ENCODE measurements around the gene ACOT13. TPM values are rescaled to one million over a fixed set of nuclear protein-coding genes. Genes with fewer than 3 reads are reported as not detected.
A peak's percentile ranks its signal among the peaks of the same experiment; 100 is the strongest.
"Not testable (repeated sequence)": the region's sequence is repeated elsewhere in the genome, so short reads cannot be mapped to it uniquely, and the experiment has no call there.

ACOT13 gene
- total RNA-seq, 1 donor from 2014 or later, result 27.0 TPM

DNA sequence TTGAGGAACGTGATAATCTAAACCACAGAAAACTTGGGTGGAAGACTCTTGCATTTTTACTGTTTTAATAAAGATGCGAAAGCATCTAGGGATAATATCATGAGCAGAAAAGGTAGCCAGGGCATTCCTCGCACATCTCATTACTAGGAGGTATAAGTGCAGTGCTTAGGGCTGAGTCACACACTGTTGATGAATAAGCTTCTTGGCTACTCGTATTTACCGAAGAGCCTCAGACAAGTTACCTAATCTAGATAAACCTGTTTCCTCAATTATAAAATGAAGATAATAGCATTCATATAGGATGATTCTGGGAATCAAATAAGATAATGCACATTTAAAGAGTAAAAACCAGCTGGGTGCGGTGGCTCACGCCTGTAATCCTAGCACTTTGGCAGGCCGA lies 20.1 kb upstream of the ACOT13 start:
- Mint-ChIP-seq H3K9me3 (no peaks in the 10 kb centered on the region), H3K27ac (peak overlapping the region; percentile 72), H3K4me3 (peak overlapping the region; percentile 86), H3K4me1 (ENCODE audit: low read depth) (peaks cover 18% of the 10 kb centered on the region), H3K27me3 (ENCODE audit: insufficient read depth) (peaks cover 20% of the 10 kb centered on the region), H3K36me3 (ENCODE audit: low read depth) (peaks cover 2% of the 10 kb centered on the region)
- DNase-seq (ENCODE audit: low spot score), result no peak
- intact Hi-C loops (cut with micrococcal nuclease), result loop anchor here (1.0 to 5.0 kb wide), 4 partner anchors 20 to 131 kb away; partner anchors contain the start of gene TDP2

DNA sequence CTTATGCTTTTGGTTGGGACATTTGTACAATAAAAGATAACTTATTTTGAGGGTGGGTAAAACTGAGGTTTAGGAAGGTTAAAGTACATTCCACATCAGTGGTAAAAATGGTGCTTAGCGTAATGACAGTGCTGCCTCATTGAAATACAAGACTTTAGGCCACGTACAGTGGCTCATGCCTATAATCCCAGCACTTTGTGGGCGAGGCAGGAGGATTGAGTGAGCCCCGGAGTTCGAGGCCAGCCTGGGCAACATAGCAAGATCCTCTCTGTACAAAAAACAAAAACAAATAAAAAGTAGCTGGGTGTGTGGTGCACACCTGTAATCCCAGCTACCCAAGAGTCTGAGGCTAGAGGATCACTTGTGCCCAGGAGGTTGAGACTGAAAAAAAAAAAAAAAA lies 18.6 kb upstream of the ACOT13 start:
- intact Hi-C loops (cut with micrococcal nuclease), result loop anchor here (5.0 kb wide), 2 partner anchors 74 to 129 kb away; no protein-coding TSS in a partner anchor
- peaks cover 18% of the 10 kb centered on the region for H3K4me1 Mint-ChIP-seq (ENCODE audit: low read depth)
- DNase-seq (ENCODE audit: low spot score), result no peak
- no peak overlapping the region for H3K4me3 Mint-ChIP-seq
- H3K9me3 Mint-ChIP-seq, result no peaks in the 10 kb centered on the region
- H3K27me3 Mint-ChIP-seq (ENCODE audit: insufficient read depth), result peaks cover 18% of the 10 kb centered on the region
- no peak overlapping the region for H3K27ac Mint-ChIP-seq
- H3K36me3 Mint-ChIP-seq (ENCODE audit: low read depth), result peaks cover 11% of the 10 kb centered on the region

DNA sequence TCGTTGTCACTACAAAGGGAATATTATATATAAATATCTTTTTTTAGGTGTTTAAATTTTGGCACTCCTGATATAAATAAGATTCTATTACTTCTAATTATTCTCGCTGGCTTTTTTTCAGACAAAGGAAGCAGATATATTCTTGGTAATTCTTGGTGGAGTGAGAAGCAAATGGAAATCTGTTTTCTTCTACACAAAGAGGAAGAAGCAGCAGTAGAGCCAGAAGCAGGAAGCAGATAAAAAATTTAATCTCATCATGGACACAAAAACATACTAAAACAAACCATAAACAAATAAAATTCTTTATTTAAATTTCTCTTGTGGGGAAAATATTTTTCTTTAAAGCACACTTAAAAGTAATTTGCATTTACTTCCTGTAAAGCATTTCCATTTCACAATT lies 17.2 kb upstream of the ACOT13 start:
- Mint-ChIP-seq H3K27me3 (ENCODE audit: insufficient read depth) (peaks cover 9% of the 10 kb centered on the region), H3K36me3 (ENCODE audit: low read depth) (peaks cover 18% of the 10 kb centered on the region), H3K27ac (no peak overlapping the region), H3K9me3 (no peaks in the 10 kb centered on the region), H3K4me1 (ENCODE audit: low read depth) (peaks cover 23% of the 10 kb centered on the region), H3K4me3 (no peak overlapping the region)
- intact Hi-C loops (cut with micrococcal nuclease), result loop anchor here (5.0 kb wide), 2 partner anchors 73 to 128 kb away; no protein-coding TSS in a partner anchor
- DNase-seq (ENCODE audit: low spot score), result no peak

DNA sequence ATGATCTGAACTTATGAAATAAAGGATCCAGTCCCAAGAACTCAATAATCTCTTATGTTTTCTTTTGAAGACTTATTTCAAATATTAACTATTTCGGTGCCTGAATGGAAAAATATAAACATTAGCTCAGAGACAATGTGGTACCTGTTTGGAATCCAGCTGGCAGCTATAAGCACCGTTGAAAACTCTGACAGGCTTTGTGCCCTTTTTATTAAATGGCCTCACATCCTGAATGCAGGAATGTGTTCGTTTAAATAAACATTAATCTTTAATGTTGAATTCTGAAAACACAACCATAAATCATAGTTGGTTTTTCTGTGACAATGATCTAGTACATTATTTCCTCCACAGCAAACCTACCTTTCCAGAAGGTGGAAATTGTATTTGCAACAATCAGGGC lies 16.5 kb upstream of the ACOT13 start:
- DNase-seq (ENCODE audit: low spot score), result no peak
- peaks cover 18% of the 10 kb centered on the region for H3K36me3 Mint-ChIP-seq (ENCODE audit: low read depth)
- peaks cover 22% of the 10 kb centered on the region for H3K4me1 Mint-ChIP-seq (ENCODE audit: low read depth)
- H3K4me3 Mint-ChIP-seq, result no peak overlapping the region
- H3K27ac Mint-ChIP-seq, result no peak overlapping the region
- no peaks in the 10 kb centered on the region for H3K9me3 Mint-ChIP-seq
- peaks cover 2% of the 10 kb centered on the region for H3K27me3 Mint-ChIP-seq (ENCODE audit: insufficient read depth)
- intact Hi-C loops (cut with micrococcal nuclease), result no loop called here

DNA sequence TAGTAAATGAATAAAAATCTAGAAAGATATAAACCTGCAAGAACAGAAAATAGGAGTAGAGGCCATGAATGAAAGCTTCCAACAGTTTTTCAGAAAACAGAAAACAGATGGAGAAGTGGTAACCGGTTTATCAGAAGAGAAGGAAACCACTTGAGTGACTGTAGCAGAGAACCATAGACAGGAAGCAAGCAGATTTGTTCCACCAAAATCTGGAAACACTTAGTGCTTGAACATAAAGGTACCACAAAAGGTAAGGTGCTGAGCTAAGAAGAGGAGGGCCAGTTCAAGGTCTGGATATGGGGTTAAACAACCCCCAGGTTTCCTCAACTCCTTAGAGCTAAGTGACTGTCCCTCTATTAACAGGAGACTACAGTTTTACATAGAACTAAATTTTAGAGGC lies 11.7 kb upstream of the ACOT13 start:
- Mint-ChIP-seq H3K4me3 (no peak overlapping the region), H3K27ac (peak overlapping the region; percentile 6), H3K36me3 (ENCODE audit: low read depth) (peaks cover 33% of the 10 kb centered on the region), H3K9me3 (no peaks in the 10 kb centered on the region), H3K27me3 (ENCODE audit: insufficient read depth) (no peaks in the 10 kb centered on the region), H3K4me1 (ENCODE audit: low read depth) (peaks cover 38% of the 10 kb centered on the region)
- DNase-seq (ENCODE audit: low spot score), result no peak
- intact Hi-C loops (cut with micrococcal nuclease), result no loop called here

DNA sequence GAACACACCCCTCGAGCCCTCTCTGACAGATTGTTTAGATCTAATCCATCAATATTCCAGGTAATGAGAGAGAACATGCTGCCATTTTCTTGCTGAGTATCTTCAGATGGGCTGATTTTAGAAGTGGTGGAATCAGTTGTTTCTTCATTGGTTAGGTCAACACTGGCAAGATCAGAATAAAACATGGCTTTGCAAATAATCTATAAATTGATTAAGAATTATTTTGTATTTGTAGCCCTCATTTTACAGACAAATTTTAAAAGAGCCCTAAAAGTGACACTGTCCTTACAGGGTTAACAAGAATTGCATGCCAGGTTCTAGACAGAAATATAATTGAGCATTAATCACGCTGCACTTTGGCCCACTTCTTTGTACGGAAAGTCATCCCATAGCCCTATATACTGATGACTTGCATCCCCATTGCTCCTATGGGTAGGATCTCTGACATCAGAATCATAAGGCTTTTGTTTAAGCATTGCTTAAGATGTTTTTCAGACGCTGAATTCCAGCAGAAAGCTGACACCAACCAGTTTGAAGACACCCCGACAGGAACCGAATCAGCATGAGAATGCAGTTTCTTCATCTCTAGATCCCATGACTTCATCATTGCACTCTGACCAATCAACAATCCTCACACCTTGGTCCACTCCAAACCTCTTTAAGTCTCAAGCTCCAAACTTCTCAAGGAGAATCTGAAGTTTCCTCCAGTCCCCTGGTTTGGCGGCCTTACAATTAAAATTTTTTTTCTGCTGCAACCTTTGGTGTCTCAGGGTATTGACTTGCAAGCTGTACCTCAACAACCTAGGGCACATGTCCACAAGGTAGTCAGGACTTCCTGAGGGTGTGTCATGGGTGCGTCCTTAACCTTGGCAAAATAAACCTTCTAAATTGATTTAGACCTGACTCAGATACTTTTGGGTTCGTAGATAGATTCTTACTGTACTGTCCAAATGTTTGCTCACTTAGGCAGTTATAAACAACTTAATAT lies 8.0 kb upstream of the ACOT13 start:
- Mint-ChIP-seq H3K27ac (peak overlapping the region; percentile 40), H3K4me3 (no peak overlapping the region), H3K36me3 (ENCODE audit: low read depth) (peaks cover 45% of the 10 kb centered on the region), H3K4me1 (ENCODE audit: low read depth) (peaks cover 56% of the 10 kb centered on the region), H3K9me3 (no peaks in the 10 kb centered on the region), H3K27me3 (ENCODE audit: insufficient read depth) (no peaks in the 10 kb centered on the region)
- DNase-seq (ENCODE audit: low spot score), result no peak
- intact Hi-C loops (cut with micrococcal nuclease), result no loop called here

DNA sequence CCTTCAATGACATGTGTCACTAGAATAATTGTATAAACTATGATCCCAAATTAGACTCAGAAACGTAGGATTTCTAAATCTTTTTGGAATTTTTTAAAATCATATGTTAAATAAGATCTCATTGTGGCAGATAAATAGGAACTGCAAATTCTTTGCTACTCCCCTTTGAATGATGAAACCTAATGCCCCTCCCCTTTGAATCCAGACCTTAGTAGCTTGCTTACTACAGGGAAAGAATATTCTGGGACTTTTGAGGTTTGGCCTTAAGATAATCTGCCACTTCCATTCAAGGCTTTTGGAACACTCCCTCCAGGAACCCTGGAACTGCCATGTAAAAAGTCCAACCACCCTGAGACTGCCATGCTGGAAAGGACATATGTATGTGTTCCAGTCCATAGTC lies 7.3 kb upstream of the ACOT13 start:
- peaks cover 61% of the 10 kb centered on the region for H3K4me1 Mint-ChIP-seq (ENCODE audit: low read depth)
- H3K36me3 Mint-ChIP-seq (ENCODE audit: low read depth), result peaks cover 46% of the 10 kb centered on the region
- H3K27ac Mint-ChIP-seq, result no peak overlapping the region
- no peak overlapping the region for H3K4me3 Mint-ChIP-seq
- no peaks in the 10 kb centered on the region for H3K27me3 Mint-ChIP-seq (ENCODE audit: insufficient read depth)
- DNase-seq (ENCODE audit: low spot score), result no peak
- no peaks in the 10 kb centered on the region for H3K9me3 Mint-ChIP-seq
- intact Hi-C loops (cut with micrococcal nuclease), result no loop called here

DNA sequence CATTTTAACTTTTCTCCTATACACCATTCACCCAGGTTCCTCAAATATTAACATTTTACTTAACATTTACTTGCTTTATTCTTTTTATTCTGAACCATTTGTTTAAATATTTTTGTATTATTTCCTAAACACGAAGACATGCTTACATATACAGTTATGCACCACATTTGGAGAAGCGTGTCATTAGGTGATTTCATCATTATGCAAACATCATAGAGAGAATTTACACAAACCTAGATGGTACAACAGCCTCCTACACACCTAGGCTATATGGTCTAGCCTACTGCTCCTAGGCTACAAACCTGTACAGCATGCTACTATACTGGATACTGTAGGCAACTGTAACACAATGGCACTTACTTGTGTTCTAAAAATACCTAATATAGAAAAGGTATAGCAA lies 6.8 kb upstream of the ACOT13 start:
- DNase-seq (ENCODE audit: low spot score), result no peak
- intact Hi-C loops (cut with micrococcal nuclease), result no loop called here
- no peaks in the 10 kb centered on the region for H3K27me3 Mint-ChIP-seq (ENCODE audit: insufficient read depth)
- H3K27ac Mint-ChIP-seq, result no peak overlapping the region
- H3K4me1 Mint-ChIP-seq (ENCODE audit: low read depth), result peaks cover 65% of the 10 kb centered on the region
- H3K36me3 Mint-ChIP-seq (ENCODE audit: low read depth), result peaks cover 48% of the 10 kb centered on the region
- no peak overlapping the region for H3K4me3 Mint-ChIP-seq
- no peaks in the 10 kb centered on the region for H3K9me3 Mint-ChIP-seq

DNA sequence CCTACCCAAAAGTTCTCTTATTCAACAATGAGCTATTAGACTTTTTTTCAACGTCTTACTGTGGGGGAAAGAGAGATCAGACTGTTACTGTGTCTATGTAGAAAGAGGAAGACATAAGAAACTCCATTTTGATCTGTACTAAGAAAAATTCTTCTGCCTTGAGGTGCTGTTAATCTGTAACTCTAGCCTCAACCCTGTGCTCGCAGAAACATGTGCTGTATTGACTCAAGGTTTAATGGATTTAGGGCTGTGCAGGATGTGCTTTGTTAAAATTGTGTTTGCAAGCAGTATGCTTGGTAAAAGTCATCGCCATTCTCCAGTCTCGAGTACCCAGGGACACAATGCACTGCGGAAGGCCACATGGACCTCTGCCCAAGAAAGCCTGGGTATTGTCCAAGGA lies 5.1 kb upstream of the ACOT13 start:
- H3K27ac Mint-ChIP-seq; intact Hi-C loops (cut with micrococcal nuclease); H3K4me3 Mint-ChIP-seq; H3K27me3 Mint-ChIP-seq (ENCODE audit: insufficient read depth); H3K9me3 Mint-ChIP-seq; DNase-seq (ENCODE audit: low spot score): not testable (repeated sequence)
- Mint-ChIP-seq H3K36me3 (ENCODE audit: low read depth) (peaks cover 45% of the 10 kb centered on the region), H3K4me1 (ENCODE audit: low read depth) (peaks cover 65% of the 10 kb centered on the region)

DNA sequence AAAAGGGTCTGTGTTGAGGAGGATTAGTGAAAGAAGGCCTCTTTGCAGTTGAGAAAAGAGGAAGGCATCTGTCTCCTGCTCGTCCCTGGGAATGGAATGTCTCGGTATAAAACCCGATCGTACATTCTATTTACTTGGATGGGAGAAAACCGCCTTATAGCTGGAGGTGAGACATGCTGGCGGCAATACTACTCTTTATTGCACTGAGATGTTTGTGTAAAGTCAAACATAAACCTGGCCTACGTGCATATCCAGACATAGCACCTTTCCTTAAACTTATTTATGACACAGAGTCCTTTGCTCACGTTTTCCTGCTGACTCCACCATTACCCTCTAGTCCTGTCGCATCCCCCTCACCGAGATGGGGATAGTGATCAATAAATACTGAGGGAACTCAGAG lies 4.6 kb upstream of the ACOT13 start:
- no peak overlapping the region for H3K4me3 Mint-ChIP-seq
- no peak for DNase-seq (ENCODE audit: low spot score)
- H3K9me3 Mint-ChIP-seq, result no peaks in the 10 kb centered on the region
- intact Hi-C loops (cut with micrococcal nuclease), result no loop called here
- H3K36me3 Mint-ChIP-seq (ENCODE audit: low read depth), result peaks cover 44% of the 10 kb centered on the region
- no peaks in the 10 kb centered on the region for H3K27me3 Mint-ChIP-seq (ENCODE audit: insufficient read depth)
- peaks cover 69% of the 10 kb centered on the region for H3K4me1 Mint-ChIP-seq (ENCODE audit: low read depth)
- H3K27ac Mint-ChIP-seq, result no peak overlapping the region

DNA sequence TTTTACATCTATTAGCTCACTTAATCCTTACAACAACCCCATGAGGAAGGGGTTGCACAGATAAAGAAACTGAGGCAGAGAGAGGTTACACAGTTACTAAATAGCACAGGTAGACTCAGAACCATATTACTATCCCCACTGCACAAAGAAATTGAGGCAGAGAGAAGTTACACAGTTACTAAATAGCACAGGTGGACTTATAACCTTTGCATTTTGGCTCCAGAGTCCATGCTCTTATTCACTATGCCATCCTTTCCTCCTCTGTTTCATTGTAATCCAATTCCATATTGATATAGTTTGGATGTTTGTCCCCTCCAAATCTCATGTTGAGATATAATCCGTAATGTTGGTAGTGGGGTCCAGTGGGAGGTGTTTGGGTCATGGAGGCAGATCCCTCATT lies 3.7 kb upstream of the ACOT13 start:
- intact Hi-C loops (cut with micrococcal nuclease), result no loop called here
- Mint-ChIP-seq H3K4me1 (ENCODE audit: low read depth) (peaks cover 70% of the 10 kb centered on the region), H3K36me3 (ENCODE audit: low read depth) (peaks cover 40% of the 10 kb centered on the region), H3K27me3 (ENCODE audit: insufficient read depth) (no peaks in the 10 kb centered on the region), H3K27ac (no peak overlapping the region), H3K9me3 (no peaks in the 10 kb centered on the region), H3K4me3 (no peak overlapping the region)
- no peak for DNase-seq (ENCODE audit: low spot score)

DNA sequence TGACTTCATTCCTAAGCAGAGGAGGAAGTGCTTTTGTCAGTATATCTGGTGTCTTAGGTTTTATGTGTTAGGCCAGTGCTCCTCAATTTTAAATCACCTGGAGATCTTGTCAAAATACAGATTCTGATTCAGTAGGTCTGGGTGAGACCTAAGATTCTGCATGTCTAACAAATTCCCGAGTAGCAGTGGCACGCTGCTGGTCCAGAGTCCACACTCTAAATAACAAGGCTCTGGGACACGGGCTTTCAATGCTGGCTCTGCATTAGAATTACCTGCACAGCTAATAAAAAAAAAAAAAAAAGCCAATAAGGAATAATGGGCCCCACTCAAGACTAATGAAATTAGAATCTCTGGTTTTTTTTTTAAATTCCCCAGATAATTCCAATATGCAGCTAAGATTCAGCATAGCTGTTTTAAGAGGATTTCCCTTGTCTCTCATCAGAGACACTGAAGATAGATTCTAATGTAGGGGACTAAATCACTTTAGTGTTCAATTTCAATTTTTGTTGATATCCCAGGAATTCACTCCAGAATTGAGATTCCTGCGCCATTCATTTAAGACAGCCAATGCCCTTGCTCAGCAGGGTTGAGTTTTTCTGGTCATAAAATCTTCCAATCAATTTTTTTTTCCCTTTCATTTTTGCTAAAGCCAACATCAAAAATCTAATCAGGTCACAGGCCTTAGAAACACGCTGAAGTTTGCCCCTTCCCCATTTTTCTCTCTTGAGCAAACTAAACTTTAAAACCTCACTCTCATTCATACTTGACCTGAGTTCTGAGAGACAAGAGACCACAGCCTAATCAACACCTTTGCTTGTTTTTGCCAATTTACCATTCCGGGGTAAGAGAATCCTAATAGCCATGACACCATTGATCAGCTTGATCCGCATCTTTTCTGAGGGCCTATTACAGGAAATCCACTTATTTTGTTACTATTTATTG lies 2.6 kb upstream of the ACOT13 start:
- intact Hi-C loops (cut with micrococcal nuclease), result no loop called here
- H3K4me1 Mint-ChIP-seq (ENCODE audit: low read depth), result peaks cover 74% of the 10 kb centered on the region
- peak overlapping the region; percentile 92 for H3K4me3 Mint-ChIP-seq
- no peak for DNase-seq (ENCODE audit: low spot score)
- no peaks in the 10 kb centered on the region for H3K27me3 Mint-ChIP-seq (ENCODE audit: insufficient read depth)
- peaks cover 5% of the 10 kb centered on the region for H3K9me3 Mint-ChIP-seq
- peaks cover 44% of the 10 kb centered on the region for H3K36me3 Mint-ChIP-seq (ENCODE audit: low read depth)
- H3K27ac Mint-ChIP-seq, result no peak overlapping the region

Data from activated T-helper 1 cell treated with anti-CD3 and anti-CD28 coated beads, Interleukin-12 subunit alpha, Interleukin-12 subunit beta, Interleukin-2, Interleukin-4 antibody, amounts not matched to agents 30 ng/mL and 10 ng/mL and 1 ng/mL, durations not matched to agents 14 hours and 24 hours and 36 hours (primary cell).